ENCODE measurements around the gene SLC44A1. TPM values are rescaled to one million over a fixed set of nuclear protein-coding genes. Genes with fewer than 3 reads are reported as not detected.

The SLC44A1 gene
- total RNA-seq, 1 donor from 2014 or later = 16.5 TPM

DNA sequence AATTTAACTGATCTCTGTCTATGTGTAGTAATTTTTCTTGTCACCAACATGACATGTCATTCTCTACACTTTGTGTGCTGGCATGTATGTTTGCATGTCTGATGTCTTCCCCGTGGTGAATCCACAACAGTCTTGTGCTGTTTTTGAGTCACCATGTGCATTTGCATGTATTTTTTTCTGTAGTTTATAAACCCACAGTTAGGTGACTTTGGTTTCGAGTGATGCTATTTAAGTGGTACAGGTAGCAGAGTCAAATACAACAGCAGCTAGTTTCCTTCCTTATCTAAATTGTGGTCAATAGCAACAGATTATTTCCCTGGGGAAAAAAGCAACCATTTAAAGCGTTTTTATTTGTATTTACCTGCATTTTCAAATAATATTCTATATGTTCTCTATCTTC, 113.5 kb downstream of the SLC44A1 start:
- H3K4me3 ChIP-seq (ENCODE audit: low read depth, low read length) = no peak overlapping the region
- TF ChIP-seq, protein P1, sequence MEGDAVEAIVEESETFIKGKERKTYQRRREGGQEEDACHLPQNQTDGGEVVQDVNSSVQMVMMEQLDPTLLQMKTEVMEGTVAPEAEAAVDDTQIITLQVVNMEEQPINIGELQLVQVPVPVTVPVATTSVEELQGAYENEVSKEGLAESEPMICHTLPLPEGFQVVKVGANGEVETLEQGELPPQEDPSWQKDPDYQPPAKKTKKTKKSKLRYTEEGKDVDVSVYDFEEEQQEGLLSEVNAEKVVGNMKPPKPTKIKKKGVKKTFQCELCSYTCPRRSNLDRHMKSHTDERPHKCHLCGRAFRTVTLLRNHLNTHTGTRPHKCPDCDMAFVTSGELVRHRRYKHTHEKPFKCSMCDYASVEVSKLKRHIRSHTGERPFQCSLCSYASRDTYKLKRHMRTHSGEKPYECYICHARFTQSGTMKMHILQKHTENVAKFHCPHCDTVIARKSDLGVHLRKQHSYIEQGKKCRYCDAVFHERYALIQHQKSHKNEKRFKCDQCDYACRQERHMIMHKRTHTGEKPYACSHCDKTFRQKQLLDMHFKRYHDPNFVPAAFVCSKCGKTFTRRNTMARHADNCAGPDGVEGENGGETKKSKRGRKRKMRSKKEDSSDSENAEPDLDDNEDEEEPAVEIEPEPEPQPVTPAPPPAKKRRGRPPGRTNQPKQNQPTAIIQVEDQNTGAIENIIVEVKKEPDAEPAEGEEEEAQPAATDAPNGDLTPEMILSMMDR (IDR thresholded peaks at IDR 0.05; ENCODE audit: insufficient read depth, low read length, poor library complexity, severe bottlenecking) = no peak
- no peaks in the 10 kb centered on the region for H3K36me3 ChIP-seq (ENCODE audit: control insufficient read depth, insufficient read depth, low read length)
- DNase-seq (ENCODE audit: low read depth) = no peak
- H3K27me3 ChIP-seq (ENCODE audit: control insufficient read depth, insufficient read depth, low read length) = no peaks in the 10 kb centered on the region

DNA sequence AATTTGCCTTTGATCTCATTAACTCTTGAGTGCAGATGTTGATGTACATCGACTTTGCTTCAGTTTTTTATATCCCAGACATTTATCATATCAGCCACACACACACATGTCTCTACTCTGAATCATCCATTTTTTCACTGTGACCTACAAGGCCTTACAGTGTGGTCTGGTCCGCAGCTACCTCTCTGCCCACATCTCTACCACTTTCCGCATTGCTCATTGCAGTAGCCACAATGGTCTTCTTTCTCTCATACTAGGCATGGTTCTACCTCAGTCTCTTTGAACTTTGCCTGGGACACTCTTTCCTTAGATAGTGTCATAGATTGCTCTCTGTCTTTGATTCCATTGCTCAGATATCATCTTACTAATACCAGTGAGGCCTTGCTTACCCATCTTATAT, 115.4 kb downstream of the SLC44A1 start:
- no peak for DNase-seq (ENCODE audit: low read depth)
- TF ChIP-seq, protein P1 (IDR thresholded peaks at IDR 0.05; ENCODE audit: insufficient read depth, low read length, poor library complexity, severe bottlenecking) = no peak
- Histone ChIP-seq H3K4me3 (ENCODE audit: low read depth, low read length) (no peak overlapping the region), H3K27me3 (ENCODE audit: control insufficient read depth, insufficient read depth, low read length) (no peaks in the 10 kb centered on the region), H3K36me3 (ENCODE audit: control insufficient read depth, insufficient read depth, low read length) (no peaks in the 10 kb centered on the region)

DNA sequence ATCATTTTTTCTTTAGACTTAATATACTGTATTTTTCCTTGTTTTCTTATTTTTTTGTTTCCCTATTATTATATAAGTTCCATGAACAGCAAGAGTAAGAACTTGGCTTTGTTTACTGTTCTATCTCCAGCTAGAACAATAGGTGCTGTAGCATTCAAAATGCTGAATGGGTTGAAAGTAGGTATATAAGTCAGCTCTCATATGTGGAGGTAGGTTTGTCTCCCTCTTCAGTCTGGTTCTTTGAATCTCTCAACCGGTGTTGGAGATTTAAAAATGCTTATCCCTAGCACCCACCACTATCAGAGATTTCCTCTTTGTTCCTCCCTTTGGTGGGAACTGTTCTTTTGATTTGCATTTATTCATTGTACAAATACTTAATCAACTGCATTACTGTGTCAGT, 115.9 kb downstream of the SLC44A1 start:
- no peaks in the 10 kb centered on the region for H3K27me3 ChIP-seq (ENCODE audit: control insufficient read depth, insufficient read depth, low read length)
- no peak for DNase-seq (ENCODE audit: low read depth)
- TF ChIP-seq, protein P1 (IDR thresholded peaks at IDR 0.05; ENCODE audit: insufficient read depth, low read length, poor library complexity, severe bottlenecking) = no peak
- H3K36me3 ChIP-seq (ENCODE audit: control insufficient read depth, insufficient read depth, low read length) = no peaks in the 10 kb centered on the region
- H3K4me3 ChIP-seq (ENCODE audit: low read depth, low read length) = no peak overlapping the region

DNA sequence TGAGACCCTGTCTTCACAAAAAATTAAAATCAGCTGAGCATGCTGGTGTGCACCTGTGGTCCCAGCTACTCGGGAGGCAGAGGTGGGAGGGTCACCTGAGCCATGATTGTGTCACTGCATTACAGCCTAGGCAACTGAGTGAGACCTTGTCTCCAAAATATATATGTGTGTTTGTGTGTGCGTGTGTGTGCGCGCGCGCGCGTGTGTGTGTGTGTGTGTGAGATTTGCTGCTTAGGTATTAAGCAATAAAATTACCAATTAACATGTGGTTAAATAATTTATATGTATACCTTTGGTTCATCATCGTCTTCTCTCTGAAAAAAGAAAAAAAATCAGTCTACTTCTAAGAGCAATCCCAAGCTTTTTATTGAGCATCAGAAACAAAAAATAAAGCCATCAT, 117.4 kb downstream of the SLC44A1 start:
- Histone ChIP-seq H3K4me3 (ENCODE audit: low read depth, low read length) (no peak overlapping the region), H3K27me3 (ENCODE audit: control insufficient read depth, insufficient read depth, low read length) (no peaks in the 10 kb centered on the region), H3K36me3 (ENCODE audit: control insufficient read depth, insufficient read depth, low read length) (no peaks in the 10 kb centered on the region)
- TF ChIP-seq, protein P1 (IDR thresholded peaks at IDR 0.05; ENCODE audit: insufficient read depth, low read length, poor library complexity, severe bottlenecking) = no peak
- DNase-seq (ENCODE audit: low read depth) = no peak

DNA sequence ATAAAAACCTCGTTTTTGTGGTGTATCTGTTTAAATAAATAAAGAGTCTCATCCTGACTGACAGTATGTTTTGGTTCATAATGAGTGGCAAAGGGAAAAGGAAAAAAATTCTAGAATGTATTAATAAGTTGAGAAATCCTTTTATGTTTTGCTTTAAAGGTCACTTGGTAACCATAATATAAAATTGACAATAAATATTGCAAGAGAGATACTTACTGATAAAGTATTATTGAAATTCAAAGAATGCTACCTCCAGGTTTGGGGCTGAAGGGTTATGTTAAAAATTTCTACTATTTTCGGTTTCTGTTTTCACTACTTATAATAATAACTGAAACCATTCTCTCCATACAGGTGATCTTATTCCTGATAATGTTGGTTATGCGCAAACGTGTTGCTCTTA, 118.0 kb downstream of the SLC44A1 start:
- no peak for DNase-seq (ENCODE audit: low read depth)
- Histone ChIP-seq H3K36me3 (ENCODE audit: control insufficient read depth, insufficient read depth, low read length) (no peaks in the 10 kb centered on the region), H3K4me3 (ENCODE audit: low read depth, low read length) (no peak overlapping the region), H3K27me3 (ENCODE audit: control insufficient read depth, insufficient read depth, low read length) (no peaks in the 10 kb centered on the region)
- TF ChIP-seq, protein P1 (IDR thresholded peaks at IDR 0.05; ENCODE audit: insufficient read depth, low read length, poor library complexity, severe bottlenecking) = no peak

DNA sequence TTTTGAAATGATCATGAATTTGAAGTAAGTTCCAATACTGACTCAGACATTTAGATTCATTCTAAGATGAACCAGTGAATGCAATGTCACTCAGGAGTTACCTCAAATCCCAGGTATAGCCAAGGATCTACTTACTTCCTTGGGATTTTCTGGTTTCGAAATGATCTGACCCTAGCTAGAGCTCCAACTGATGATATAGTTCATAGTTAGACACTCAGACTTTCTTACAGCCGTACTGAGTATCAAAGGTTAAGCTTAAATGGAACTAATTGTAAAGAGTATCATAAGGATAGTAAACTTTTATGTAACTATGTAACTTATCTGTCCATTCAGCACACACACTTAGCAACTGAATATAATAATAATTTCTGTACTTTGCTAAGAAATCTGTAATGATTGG, 119.4 kb downstream of the SLC44A1 start:
- no peak overlapping the region for H3K4me3 ChIP-seq (ENCODE audit: low read depth, low read length)
- H3K27me3 ChIP-seq (ENCODE audit: control insufficient read depth, insufficient read depth, low read length) = no peaks in the 10 kb centered on the region
- H3K36me3 ChIP-seq (ENCODE audit: control insufficient read depth, insufficient read depth, low read length) = no peaks in the 10 kb centered on the region
- DNase-seq (ENCODE audit: low read depth) = no peak
- TF ChIP-seq, protein P1 (IDR thresholded peaks at IDR 0.05; ENCODE audit: insufficient read depth, low read length, poor library complexity, severe bottlenecking) = no peak
